T-helper 17 cell (primary cell): ENCODE results near the gene ZSCAN5A. TPM values are rescaled to one million over a fixed set of nuclear protein-coding genes. Genes with fewer than 3 reads are reported as not detected.
"Not testable (repeated sequence)": the region's sequence is repeated elsewhere in the genome, so short reads cannot be mapped to it uniquely, and the experiment has no call there.

Experiments used
- ATAC-seq: fragments of 150-1000 bp; cut with Tn5 transposase; 2 replicates; pipeline ENCODE4 v1.10.0; 2021; ENCODE audit warnings: mild to moderate bottlenecking, moderate library complexity
- DNase-seq, 3 donors: peaks; one replicate each; pipeline versions ENCODE4 v3.0.0 to v3.0.0-alpha.2; 2020 to 2021
- H3K9me3 ChIP-seq: one replicate; pipeline ENCODE4 v1.7.0; 2013; ENCODE audit warnings: low read length, mild to moderate bottlenecking; ENCODE audit not compliant: control insufficient read depth, poor library complexity, severe bottlenecking
- H3K27ac Mint-ChIP-seq: one replicate; pipeline ENCODE4 v1.8.0; 2022; ENCODE audit warnings: mild to moderate bottlenecking, moderate library complexity, mixed read lengths
- H3K27me3 Mint-ChIP-seq: one replicate; pipeline ENCODE4 v1.8.0; 2022; ENCODE audit warnings: mixed read lengths
- H3K36me3 Mint-ChIP-seq: one replicate; pipeline ENCODE4 v1.8.0; 2022; ENCODE audit warnings: low read depth, mixed read lengths
- H3K4me1 Mint-ChIP-seq: one replicate; pipeline ENCODE4 v1.8.0; 2022; ENCODE audit warnings: mild to moderate bottlenecking, mixed read lengths
- H3K4me3 Mint-ChIP-seq: one replicate; pipeline ENCODE4 v1.8.0; 2022; ENCODE audit warnings: mild to moderate bottlenecking, moderate library complexity, mixed read lengths
- total RNA-seq, 4 donors: library from RNA in 2 of 4; stranded (reverse) in 2 of 4; gene quantifications; one replicate each; pipeline ENCODE4 v1.2.3 and lab custom pipeline; 2022 to 2026

ZSCAN5A gene
- total RNA-seq, 2 donors from 2014 or later = 9.1 to 11.1 TPM

DNA sequence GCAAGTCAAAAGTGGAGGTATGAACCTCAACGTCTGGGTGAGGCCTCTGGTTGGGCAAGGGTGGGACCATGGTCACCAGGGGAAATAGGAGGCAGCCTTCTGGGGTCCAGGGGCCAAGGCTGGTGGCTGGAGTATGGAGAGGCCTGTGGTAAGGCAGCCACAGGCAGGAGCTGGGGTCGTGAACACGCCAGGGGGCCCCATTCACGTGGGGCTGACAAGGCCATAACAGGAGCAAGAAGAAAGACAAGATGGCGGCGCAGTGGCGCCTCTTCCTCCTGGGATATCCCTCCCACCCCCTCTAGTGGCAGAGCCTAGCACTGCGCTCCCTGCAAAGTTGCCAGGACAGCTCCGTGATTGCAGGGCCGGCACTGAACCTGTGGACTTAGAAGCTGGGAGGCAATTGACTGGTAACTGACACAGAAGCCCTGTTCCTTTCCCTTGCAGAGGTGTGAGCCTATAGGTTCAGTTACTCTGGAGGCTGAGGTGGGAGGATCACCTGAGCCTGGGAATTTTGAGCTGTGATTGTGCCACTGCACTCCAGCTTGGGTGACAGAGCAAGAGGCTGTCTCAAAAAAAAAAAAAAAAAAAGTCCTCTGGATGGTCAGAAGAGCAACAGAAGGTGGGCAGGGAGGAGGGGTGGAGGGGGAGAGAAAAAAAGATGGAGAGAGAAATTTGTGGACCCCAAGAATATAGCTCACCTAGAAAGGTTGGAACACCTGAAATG is 61.8 kb downstream of the ZSCAN5A start:
- peak; percentile 79 for ATAC-seq
- Mint-ChIP-seq H3K4me3 (peak overlapping the region; percentile 39), H3K27ac (no peak overlapping the region), H3K27me3 (no peaks in the 10 kb centered on the region), H3K36me3 (no peaks in the 10 kb centered on the region), H3K4me1 (peaks cover 7% of the 10 kb centered on the region)
- H3K9me3 ChIP-seq = no peaks in the 10 kb centered on the region
- peak; percentile 32 to 63 (median 39) for DNase-seq

DNA sequence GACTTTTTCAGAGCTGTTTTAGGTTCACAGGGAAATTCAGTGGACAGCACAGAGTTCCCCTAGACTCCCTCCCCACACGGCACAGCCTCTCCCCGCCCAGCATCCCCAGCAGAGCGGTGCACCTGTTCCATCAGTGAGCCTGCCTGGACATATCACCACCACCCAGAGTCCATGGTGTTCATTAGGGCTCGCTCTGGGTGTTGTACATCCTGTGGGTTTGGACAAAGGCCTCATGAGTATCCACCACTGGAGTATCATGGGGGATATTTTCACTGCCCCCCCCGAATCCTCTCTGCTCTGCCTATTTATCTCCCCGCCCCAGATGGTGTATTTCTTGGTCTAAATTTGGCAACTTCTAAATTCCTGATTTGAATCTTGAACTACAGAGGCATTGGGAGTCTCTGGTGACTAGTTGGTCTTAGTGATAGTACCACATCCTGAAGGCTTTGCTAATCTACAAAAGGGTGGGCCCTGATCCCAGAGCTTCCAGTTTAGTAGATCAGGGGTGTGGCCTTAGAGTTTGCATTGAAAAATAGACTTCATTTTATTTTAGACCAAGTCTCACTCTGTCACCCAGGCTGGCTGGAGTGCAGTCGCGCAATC is 65.8 kb downstream of the ZSCAN5A start:
- not testable (repeated sequence) for H3K4me1 Mint-ChIP-seq, H3K36me3 Mint-ChIP-seq

DNA sequence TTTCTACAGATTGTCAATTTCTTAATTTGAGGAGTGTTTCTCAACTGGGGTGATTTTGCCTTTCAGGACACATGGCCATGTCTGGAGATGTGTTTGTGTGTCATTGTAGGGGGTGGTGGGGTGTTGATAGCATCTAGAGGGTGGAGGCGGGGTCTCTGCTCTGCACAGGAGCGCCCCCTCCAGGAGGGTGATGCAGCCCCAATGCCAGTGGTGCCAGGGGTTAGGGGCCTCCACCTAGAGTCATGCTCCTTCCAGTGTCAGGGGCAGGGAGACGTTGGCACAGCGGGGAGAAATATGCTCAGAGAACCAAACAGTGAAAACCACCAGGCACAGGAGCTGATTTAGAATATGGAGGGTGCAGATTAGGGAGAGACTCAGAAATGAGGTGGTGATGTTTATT is 68.9 kb downstream of the ZSCAN5A start:
- peak overlapping the region; percentile 27 for H3K27ac Mint-ChIP-seq
- not testable (repeated sequence) for H3K4me1 Mint-ChIP-seq, H3K4me3 Mint-ChIP-seq, H3K27me3 Mint-ChIP-seq, H3K36me3 Mint-ChIP-seq, ATAC-seq, H3K9me3 ChIP-seq, DNase-seq

More for the DNA sequence above, 65.8 kb downstream of the ZSCAN5A start:
- DNase-seq, H3K27ac Mint-ChIP-seq, H3K27me3 Mint-ChIP-seq, ATAC-seq, H3K9me3 ChIP-seq, H3K4me3 Mint-ChIP-seq: not testable (repeated sequence)

DNA sequence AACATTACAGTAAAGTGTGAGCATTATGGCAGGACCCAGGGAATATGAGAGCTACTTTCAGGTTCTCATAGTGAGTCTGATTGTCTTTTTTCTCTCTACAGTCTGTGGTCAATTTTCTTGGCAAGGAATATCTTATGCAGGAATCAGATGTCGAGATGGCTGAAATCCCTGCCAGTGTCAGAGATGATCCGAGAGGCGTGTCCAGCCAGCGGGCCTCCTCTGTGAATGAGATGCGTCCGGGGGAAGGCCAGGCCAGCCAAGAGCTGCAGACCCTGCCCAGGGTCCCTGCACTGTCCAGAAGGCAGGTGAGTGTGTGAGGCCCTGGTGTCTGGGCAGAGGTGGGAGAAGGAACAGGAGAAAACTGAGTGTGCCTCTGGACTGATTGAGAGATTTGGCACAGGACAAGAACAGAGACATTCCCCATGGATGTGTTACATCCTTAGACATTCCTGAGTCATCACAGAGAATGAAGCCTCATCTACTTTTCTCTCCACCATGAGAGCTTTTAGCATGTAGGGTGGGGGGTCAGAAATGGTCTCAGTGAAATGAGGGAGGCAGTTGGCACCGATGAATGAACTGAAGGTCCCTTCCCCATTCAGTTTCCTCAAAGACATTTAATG is 69.4 kb downstream of the ZSCAN5A start:
- Mint-ChIP-seq H3K4me3 (no peak overlapping the region), H3K27ac (peak overlapping the region; percentile 27), H3K4me1 (peaks cover 3% of the 10 kb centered on the region), H3K27me3 (no peaks in the 10 kb centered on the region), H3K36me3 (peaks cover 2% of the 10 kb centered on the region)
- DNase-seq = no peak
- no peaks in the 10 kb centered on the region for H3K9me3 ChIP-seq
- no peak for ATAC-seq

DNA sequence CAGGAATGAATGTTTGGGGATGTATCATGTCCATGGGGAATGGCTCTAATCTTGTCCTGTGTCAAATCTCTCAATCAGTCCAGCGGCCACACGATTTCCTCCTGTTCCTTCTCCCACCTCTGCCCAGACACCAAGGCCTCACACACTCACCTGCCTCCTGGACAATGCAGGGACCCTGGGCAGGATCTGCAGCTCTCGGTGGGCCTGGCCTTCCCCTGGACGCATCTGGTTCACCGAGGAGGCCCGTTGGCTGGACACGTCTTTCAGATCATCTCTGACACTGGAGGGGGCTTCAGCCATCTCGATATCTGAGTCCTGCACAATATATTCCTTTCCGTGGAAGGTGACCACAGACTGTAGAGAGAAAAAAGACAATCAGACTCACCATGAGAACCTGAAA is 91.2 kb downstream of the ZSCAN5A start:
- no peaks in the 10 kb centered on the region for H3K4me1 Mint-ChIP-seq
- H3K27me3 Mint-ChIP-seq = no peaks in the 10 kb centered on the region
- H3K9me3 ChIP-seq = no peaks in the 10 kb centered on the region
- no peak for ATAC-seq
- no peak for DNase-seq
- H3K27ac Mint-ChIP-seq = no peak overlapping the region
- peaks cover 3% of the 10 kb centered on the region for H3K36me3 Mint-ChIP-seq
- no peak overlapping the region for H3K4me3 Mint-ChIP-seq

DNA sequence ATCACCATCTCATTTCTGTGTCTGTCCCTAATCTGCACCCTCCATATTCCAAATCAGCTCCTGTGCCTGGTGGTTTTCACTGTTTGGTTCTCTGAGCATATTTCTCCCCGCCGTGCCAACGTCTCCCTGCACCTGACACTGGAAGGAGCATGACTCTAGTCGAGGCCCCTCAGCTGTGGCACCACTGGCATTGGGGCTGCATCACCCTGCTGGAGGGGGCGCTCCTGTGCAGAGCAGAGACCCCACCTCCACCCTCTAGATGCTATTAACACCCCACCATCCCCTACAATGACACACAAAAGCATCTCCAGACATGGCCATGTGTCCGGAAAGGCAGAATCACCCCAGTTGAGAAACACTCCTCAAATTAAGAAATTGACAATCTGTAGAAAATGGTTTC is 91.7 kb downstream of the ZSCAN5A start:
- H3K27ac Mint-ChIP-seq = peak overlapping the region; percentile 43
- H3K27me3 Mint-ChIP-seq = peaks cover 5% of the 10 kb centered on the region

DNA sequence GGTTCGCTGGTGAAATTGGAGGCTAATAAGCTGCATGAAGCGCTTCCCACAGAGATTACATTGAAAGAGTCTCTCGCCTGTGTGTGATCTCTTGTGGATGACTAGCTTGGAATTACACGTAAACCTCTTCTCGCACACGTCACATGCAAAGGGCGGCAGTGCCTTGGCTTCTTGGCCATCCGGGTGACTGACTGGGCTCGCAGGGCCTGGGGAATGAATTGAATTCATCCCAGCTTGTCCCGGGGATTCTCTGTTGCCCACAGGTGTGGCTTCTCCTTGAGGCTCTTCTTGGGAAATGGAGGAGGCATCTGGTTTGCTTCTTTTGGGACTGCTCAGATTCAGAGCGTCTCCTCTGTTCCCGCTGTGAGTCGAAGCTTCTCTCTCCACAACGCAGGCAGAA is 92.8 kb downstream of the ZSCAN5A start:
- Mint-ChIP-seq H3K27me3 (peaks cover 6% of the 10 kb centered on the region), H3K36me3 (peaks cover 3% of the 10 kb centered on the region), H3K4me3 (no peak overlapping the region), H3K4me1 (no peaks in the 10 kb centered on the region), H3K27ac (no peak overlapping the region)
- H3K9me3 ChIP-seq = no peaks in the 10 kb centered on the region
- ATAC-seq = no peak
- no peak for DNase-seq

More for the DNA sequence above, 91.7 kb downstream of the ZSCAN5A start:
- Mint-ChIP-seq H3K36me3 (peaks cover 3% of the 10 kb centered on the region), H3K4me1 (no peaks in the 10 kb centered on the region), H3K4me3 (no peak overlapping the region)
- DNase-seq (no peak), ATAC-seq (no peak)
- no peaks in the 10 kb centered on the region for H3K9me3 ChIP-seq

DNA sequence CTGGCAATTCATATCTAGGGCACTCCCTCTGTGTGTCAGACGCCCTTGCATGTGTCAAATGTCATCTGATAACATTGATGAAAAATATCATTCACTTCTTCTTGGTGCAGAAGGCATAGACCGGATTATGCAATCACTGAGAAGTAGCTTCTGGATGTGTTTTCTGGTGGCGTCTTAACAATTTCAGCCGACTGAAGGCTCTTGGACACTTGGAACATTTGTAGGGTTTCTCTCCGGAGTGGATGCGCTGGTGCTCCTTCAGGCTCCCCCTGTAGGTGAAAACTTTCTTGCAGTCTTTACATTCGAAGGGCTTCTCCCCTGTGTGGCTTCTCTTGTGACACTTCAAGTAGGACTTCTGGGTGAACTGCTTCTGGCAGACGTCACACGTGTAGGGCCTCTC is 93.2 kb downstream of the ZSCAN5A start:
- H3K36me3 Mint-ChIP-seq, H3K27me3 Mint-ChIP-seq, H3K4me1 Mint-ChIP-seq, DNase-seq, ATAC-seq, H3K9me3 ChIP-seq, H3K27ac Mint-ChIP-seq, H3K4me3 Mint-ChIP-seq: not testable (repeated sequence)

DNA sequence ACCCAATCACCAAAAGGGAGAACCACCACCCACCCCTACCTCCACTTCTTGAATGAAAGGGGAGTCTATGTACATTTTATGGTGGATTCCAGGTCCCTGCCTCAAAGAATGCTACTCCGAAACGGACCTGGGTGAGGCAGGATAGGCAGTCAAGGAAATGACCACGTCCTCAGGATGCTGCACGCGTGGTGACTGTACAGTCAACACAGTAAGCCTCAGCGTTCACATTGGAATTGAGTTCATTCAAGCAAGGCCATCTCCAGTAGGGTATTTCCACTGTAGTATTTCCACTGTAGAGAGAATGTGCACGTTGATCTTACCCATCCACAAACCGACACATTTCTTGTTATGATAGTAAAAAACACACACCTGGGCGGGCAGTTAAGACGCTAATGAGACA is 95.7 kb downstream of the ZSCAN5A start:
- peaks cover 3% of the 10 kb centered on the region for H3K36me3 Mint-ChIP-seq
- no peak for DNase-seq
- H3K27ac Mint-ChIP-seq = no peak overlapping the region
- H3K27me3 Mint-ChIP-seq = peaks cover 23% of the 10 kb centered on the region
- no peak for ATAC-seq
- no peaks in the 10 kb centered on the region for H3K4me1 Mint-ChIP-seq
- no peak overlapping the region for H3K4me3 Mint-ChIP-seq
- H3K9me3 ChIP-seq = no peaks in the 10 kb centered on the region

DNA sequence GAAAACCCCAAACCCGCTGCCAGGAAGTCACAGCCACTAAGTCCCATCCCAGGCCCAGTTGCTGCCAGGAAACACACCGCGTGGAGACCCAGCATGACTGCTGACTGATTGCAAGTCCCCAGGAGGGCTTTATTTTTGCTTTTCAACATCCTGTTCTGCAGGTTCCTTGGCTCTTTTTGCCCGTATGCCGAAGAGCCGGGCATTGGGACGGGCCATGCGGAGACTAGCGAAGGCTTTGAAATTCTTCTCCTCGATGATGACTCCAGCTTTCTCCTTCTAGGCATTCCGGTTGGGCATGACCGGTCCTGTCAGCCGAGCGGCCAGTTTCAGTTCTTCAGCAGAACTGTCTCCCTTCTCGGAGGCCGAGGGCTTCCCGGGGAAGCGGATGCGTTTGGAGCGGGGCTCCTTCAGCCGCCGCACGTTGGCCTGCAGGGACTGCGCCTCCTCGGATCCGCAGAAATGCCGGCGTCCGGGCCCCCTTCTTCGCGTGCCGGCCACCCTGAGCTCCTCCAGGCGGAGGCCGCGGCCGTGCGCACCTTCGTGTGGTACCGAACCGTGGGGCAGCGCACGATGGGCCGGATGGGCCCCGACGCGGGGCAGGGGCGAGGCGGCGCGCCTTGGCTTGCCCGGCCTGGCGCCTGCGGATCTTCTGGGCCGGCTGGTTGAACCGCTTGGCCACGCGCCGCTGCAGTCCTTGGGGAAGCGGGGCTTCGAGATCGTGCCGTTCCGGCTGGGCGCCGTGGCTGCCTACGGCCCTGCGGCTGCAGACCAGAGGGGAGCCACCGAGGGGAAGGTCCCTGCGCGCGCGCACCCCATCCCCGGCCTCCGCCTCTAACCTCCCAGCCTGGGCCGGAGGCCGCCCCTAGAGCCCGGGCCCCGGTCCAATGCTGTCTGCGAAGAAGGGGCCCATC is 97.3 kb downstream of the ZSCAN5A start:
- peaks cover 27% of the 10 kb centered on the region for H3K27me3 Mint-ChIP-seq
- no peak overlapping the region for H3K4me3 Mint-ChIP-seq
- H3K9me3 ChIP-seq = no peaks in the 10 kb centered on the region
- DNase-seq (no peak), ATAC-seq (no peak)
- H3K27ac Mint-ChIP-seq = no peak overlapping the region
- no peaks in the 10 kb centered on the region for H3K4me1 Mint-ChIP-seq
- H3K36me3 Mint-ChIP-seq = no peaks in the 10 kb centered on the region

DNA sequence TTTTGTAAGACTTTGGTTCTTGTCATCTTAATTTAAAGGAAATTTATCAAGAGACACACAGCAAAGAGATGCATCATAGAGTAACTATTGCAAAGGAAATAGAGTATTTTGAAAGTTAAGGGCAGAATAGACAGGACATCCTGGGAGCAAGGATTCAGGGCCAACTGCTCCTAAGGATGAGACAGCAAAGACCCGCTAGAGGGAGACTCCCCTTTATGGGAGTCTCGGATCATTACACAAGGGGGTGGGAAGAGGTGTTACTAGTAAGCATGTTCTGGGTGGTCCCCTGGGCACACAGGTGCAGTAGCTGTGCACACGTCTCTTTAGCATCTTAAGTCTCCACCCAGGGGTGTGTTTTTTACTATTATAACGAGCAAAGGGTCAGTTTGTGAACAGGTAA is 102.9 kb downstream of the ZSCAN5A start:
- H3K27me3 Mint-ChIP-seq = peaks cover 50% of the 10 kb centered on the region
- no peaks in the 10 kb centered on the region for H3K9me3 ChIP-seq
- DNase-seq (no peak), ATAC-seq (no peak)
- H3K4me1 Mint-ChIP-seq = no peaks in the 10 kb centered on the region
- no peak overlapping the region for H3K27ac Mint-ChIP-seq
- H3K4me3 Mint-ChIP-seq = no peak overlapping the region
- no peaks in the 10 kb centered on the region for H3K36me3 Mint-ChIP-seq

DNA sequence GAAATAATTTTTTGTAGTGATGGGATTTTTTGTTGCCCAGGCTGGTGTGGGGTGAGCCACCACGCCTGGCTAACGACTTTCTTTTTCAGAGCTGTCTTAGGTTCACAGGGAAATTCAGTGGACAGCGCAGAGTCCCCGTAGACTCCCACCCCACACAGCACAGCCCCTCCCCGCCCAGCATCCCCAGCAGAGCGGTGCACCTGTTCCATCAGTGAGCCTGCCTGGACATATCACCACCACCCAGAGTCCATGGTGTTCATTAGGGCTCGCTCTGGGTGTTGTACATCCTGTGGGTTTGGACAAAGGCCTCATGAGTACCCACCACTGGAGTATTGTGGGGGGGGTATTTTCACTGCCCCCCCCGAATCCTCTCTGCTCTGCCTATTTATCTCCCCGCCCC is 104.6 kb downstream of the ZSCAN5A start:
- not testable (repeated sequence) for ATAC-seq, DNase-seq, H3K27ac Mint-ChIP-seq, H3K9me3 ChIP-seq, H3K4me3 Mint-ChIP-seq, H3K4me1 Mint-ChIP-seq, H3K36me3 Mint-ChIP-seq
- peaks cover 56% of the 10 kb centered on the region for H3K27me3 Mint-ChIP-seq

DNA sequence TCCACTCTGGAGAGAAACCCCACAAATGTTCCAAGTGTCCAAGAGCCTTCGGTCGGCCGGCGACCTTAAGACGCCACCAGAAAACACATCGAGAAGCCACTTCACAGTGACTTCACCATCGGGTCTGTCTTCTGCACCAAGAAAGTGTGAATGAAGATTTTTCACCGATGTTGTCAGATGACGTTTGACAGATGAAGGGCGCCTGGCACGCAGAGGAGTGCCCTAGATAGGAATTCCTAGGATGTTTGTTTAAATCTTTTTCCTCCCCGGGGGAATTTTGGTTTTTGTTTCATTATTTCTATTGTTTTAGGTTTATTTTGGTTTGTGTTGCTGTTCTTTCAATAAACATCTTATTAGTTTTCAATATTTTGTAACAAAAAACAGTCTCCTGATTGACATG is 105.5 kb downstream of the ZSCAN5A start:
- Mint-ChIP-seq H3K27ac (no peak overlapping the region), H3K36me3 (no peaks in the 10 kb centered on the region), H3K4me1 (no peaks in the 10 kb centered on the region), H3K27me3 (peaks cover 48% of the 10 kb centered on the region), H3K4me3 (no peak overlapping the region)
- no peak for DNase-seq
- ATAC-seq = no peak
- no peaks in the 10 kb centered on the region for H3K9me3 ChIP-seq
